ENCODE data around the gene MBNL2. TPM values are rescaled to one million over a fixed set of nuclear protein-coding genes. Genes with fewer than 3 reads are reported as not detected.

Gene MBNL2
- total and polyA plus RNA-seq, 10 of the 15 experiments (the other 5 are each of a cell fraction or from before 2014, with no cell fraction given), result 1.6 to 9.7 (median 6.7) TPM

- Histone ChIP-seq H3K36me3 (ENCODE audit: control insufficient read depth in 2 of 2, insufficient read depth in 2 of 2, low read length in 1 of 2) (no peaks in the 10 kb centered on the region), H3K27me3 (replicated peaks in 1 of 2; ENCODE audit: control insufficient read depth in 2 of 2, insufficient read depth in 2 of 2, low read length in 1 of 2) (no peaks in the 10 kb centered on the region), H3K9me3 (replicated peaks; ENCODE audit: control insufficient read depth, insufficient read depth, low read length) (no peaks in the 10 kb centered on the region), H3K4me1 (ENCODE audit: control insufficient read depth, insufficient read depth, low read length) (no peaks in the 10 kb centered on the region; the same call in 1 of the 2 replicates), H3K27ac (ENCODE audit: control insufficient read depth, insufficient read depth) (no peak overlapping the region), H3K4me3 (no peak overlapping the region), H2AFZ (ENCODE audit: control insufficient read depth, low read depth, low read length) (no peak overlapping the region), H3K4me2 (ENCODE audit: control insufficient read depth, insufficient read depth) (no peak overlapping the region), H3K9ac (ENCODE audit: control insufficient read depth, insufficient read depth, low read length) (no peak overlapping the region), H3K79me2 (ENCODE audit: control insufficient read depth, insufficient read depth, low read length) (no peaks in the 10 kb centered on the region), H4K20me1 (ENCODE audit: control insufficient read depth, insufficient read depth) (peaks cover 4% of the 10 kb centered on the region; the same call in 1 of the 2 replicates)
- in situ Hi-C loops (cut with MboI), result no loop called here
- FAIRE-seq, result no peak
- ChIA-PET RAD21 (ENCODE audit: unreplicated experiment) (no interaction called here), CTCF (interaction anchor here (0.7 to 1.6 kb wide), 2 partner anchors 9 to 11 kb away, joined by 3 to 4 read pairs; no protein-coding TSS in a partner anchor), POLR2A (no interaction called here), SMC1A (ENCODE audit: uncharacterized antibody, unreplicated experiment) (interaction anchor here (1.3 kb wide), 1 partner anchor 9 kb away, joined by 4 read pairs; no protein-coding TSS in a partner anchor)
- 96% methylated on average over 5 of the region's 5 CpGs for WGBS (ENCODE audit: insufficient coverage, insufficient replicate concordance, low lambda C conversion rate, missing lambda C conversion rate)
- TF ChIP-seq TCF12 (IDR thresholded peaks at IDR 0.05; ENCODE audit: low read depth, low read length), result no peak
- no peak for TF ChIP-seq RAD51 (IDR thresholded peaks at IDR 0.05)
- TF ChIP-seq, protein P1, sequence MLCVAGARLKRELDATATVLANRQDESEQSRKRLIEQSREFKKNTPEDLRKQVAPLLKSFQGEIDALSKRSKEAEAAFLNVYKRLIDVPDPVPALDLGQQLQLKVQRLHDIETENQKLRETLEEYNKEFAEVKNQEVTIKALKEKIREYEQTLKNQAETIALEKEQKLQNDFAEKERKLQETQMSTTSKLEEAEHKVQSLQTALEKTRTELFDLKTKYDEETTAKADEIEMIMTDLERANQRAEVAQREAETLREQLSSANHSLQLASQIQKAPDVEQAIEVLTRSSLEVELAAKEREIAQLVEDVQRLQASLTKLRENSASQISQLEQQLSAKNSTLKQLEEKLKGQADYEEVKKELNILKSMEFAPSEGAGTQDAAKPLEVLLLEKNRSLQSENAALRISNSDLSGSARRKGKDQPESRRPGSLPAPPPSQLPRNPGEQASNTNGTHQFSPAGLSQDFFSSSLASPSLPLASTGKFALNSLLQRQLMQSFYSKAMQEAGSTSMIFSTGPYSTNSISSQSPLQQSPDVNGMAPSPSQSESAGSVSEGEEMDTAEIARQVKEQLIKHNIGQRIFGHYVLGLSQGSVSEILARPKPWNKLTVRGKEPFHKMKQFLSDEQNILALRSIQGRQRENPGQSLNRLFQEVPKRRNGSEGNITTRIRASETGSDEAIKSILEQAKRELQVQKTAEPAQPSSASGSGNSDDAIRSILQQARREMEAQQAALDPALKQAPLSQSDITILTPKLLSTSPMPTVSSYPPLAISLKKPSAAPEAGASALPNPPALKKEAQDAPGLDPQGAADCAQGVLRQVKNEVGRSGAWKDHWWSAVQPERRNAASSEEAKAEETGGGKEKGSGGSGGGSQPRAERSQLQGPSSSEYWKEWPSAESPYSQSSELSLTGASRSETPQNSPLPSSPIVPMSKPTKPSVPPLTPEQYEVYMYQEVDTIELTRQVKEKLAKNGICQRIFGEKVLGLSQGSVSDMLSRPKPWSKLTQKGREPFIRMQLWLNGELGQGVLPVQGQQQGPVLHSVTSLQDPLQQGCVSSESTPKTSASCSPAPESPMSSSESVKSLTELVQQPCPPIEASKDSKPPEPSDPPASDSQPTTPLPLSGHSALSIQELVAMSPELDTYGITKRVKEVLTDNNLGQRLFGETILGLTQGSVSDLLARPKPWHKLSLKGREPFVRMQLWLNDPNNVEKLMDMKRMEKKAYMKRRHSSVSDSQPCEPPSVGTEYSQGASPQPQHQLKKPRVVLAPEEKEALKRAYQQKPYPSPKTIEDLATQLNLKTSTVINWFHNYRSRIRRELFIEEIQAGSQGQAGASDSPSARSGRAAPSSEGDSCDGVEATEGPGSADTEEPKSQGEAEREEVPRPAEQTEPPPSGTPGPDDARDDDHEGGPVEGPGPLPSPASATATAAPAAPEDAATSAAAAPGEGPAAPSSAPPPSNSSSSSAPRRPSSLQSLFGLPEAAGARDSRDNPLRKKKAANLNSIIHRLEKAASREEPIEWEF (IDR thresholded peaks at IDR 0.05; ENCODE audit: insufficient replicate concordance, low read depth, low read length), result no peak
- no peak for TF ChIP-seq BACH1 (IDR thresholded peaks at IDR 0.05; ENCODE audit: borderline replicate concordance)
- TF ChIP-seq, protein P2, sequence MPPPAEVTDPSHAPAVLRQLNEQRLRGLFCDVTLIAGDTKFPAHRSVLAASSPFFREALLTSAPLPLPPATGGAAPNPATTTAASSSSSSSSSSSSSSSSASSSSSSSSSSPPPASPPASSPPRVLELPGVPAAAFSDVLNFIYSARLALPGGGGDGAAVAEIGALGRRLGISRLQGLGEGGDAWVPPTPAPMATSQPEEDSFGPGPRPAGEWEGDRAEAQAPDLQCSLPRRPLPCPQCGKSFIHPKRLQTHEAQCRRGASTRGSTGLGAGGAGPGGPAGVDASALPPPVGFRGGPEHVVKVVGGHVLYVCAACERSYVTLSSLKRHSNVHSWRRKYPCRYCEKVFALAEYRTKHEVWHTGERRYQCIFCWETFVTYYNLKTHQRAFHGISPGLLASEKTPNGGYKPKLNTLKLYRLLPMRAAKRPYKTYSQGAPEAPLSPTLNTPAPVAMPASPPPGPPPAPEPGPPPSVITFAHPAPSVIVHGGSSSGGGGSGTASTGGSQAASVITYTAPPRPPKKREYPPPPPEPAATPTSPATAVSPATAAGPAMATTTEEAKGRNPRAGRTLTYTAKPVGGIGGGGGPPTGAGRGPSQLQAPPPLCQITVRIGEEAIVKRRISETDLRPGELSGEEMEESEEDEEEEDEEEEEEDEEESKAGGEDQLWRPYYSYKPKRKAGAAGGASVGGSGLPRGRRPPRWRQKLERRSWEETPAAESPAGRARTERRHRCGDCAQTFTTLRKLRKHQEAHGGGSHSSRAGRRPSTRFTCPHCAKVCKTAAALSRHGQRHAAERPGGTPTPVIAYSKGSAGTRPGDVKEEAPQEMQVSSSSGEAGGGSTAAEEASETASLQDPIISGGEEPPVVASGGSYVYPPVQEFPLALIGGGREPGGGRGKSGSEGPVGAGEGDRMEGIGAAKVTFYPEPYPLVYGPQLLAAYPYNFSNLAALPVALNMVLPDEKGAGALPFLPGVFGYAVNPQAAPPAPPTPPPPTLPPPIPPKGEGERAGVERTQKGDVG (CRISPR knock-in tag; IDR thresholded peaks at IDR 0.05), result no peak
- no peak for TF ChIP-seq RFX5 (IDR thresholded peaks at IDR 0.05; ENCODE audit: low read depth, low read length)
- DNase-seq (ENCODE audit: low read depth, low spot score), result no peak
- no TSS peak for BruUV-seq (replicated peaks)
- intact Hi-C loops (cut with micrococcal nuclease; ENCODE audit: unreplicated experiment), result no loop called here
- no peak for ATAC-seq
Observed at GRCh38 chr13:97241761-97242160, 19.6 kb downstream of the MBNL2 start.

All from GM12878 (cell line).